Osteocyte (in vitro differentiated cells): Measurements from ENCODE around the gene SPSB1. TPM values are rescaled to one million over a fixed set of nuclear protein-coding genes. Genes with fewer than 3 reads are reported as not detected.

Source experiments
- DNase-seq: peaks from one replicate; pipeline ENCODE4 v3.0.0; 2021; ENCODE audit warnings: mixed read lengths; ENCODE audit not compliant: unreplicated experiment; ENCODE audit errors: extremely low spot score
- H3K27ac Mint-ChIP-seq: one replicate; pipeline ENCODE4 v1.8.0; 2021; ENCODE audit warnings: mild to moderate bottlenecking, mixed read lengths; ENCODE audit not compliant: unreplicated experiment
- H3K27me3 Mint-ChIP-seq: one replicate; pipeline ENCODE4 v1.8.0; 2021; ENCODE audit warnings: mixed read lengths; ENCODE audit not compliant: unreplicated experiment
- H3K36me3 Mint-ChIP-seq: one replicate; pipeline ENCODE4 v1.8.0; 2021; ENCODE audit warnings: mixed read lengths; ENCODE audit not compliant: unreplicated experiment
- H3K4me1 Mint-ChIP-seq: one replicate; pipeline ENCODE4 v1.8.0; 2021; ENCODE audit warnings: mixed read lengths; ENCODE audit not compliant: unreplicated experiment
- H3K4me3 Mint-ChIP-seq: one replicate; pipeline ENCODE4 v1.8.0; 2021; ENCODE audit warnings: mild to moderate bottlenecking, moderate library complexity, mixed read lengths; ENCODE audit not compliant: unreplicated experiment
- H3K9me3 Mint-ChIP-seq: one replicate; pipeline ENCODE4 v1.8.0; 2021; ENCODE audit warnings: mixed read lengths; ENCODE audit not compliant: unreplicated experiment
- total RNA-seq: library from RNA; stranded (reverse); gene quantifications from 2 replicates; pipeline ENCODE4 v1.2.1, GENCODE V29; 2021
- TF ChIP-seq, protein P1 (sequence below): fragments of 200-600 bp; sonication (generic); IDR thresholded peaks from 2 replicates; pipeline ENCODE4 v1.5.0; 2021; ENCODE audit warnings: antibody characterized with exemption, mild to moderate bottlenecking, moderate library complexity

Gene SPSB1
- total RNA-seq, 1 donor from 2014 or later: 52.8 TPM

DNA sequence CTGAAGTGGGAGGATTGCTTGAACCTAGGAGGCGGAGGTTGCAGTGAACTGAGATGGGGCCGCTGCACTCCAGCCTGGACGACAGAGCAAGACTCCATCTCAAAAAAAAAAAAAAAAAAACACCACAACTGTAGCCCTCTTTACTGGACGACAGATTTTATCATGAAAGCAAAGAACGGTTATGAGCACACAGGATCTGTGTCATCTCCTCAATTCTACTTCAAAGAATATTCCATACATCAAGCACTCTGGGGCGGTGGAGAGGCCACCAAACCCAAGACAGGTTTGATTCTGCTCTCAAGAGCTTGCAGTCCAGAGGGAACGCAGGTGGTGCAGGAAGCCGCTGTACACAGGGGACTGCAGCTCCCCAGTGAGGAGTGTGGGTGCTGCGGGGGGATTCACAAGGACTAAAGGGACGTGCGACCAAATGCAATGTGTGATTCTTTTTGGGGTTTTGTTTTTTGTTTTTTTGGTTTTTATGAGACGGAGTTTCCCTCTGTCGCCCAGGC lies 110.1 kb downstream of the SPSB1 start:
- H3K36me3 Mint-ChIP-seq: no peaks in the 10 kb centered on the region
- H3K4me3 Mint-ChIP-seq: no peak overlapping the region
- peak overlapping the region; percentile 90 for H3K27ac Mint-ChIP-seq
- no peak for DNase-seq
- no peaks in the 10 kb centered on the region for H3K9me3 Mint-ChIP-seq
- H3K4me1 Mint-ChIP-seq: peaks cover 65% of the 10 kb centered on the region
- TF ChIP-seq, protein P1, sequence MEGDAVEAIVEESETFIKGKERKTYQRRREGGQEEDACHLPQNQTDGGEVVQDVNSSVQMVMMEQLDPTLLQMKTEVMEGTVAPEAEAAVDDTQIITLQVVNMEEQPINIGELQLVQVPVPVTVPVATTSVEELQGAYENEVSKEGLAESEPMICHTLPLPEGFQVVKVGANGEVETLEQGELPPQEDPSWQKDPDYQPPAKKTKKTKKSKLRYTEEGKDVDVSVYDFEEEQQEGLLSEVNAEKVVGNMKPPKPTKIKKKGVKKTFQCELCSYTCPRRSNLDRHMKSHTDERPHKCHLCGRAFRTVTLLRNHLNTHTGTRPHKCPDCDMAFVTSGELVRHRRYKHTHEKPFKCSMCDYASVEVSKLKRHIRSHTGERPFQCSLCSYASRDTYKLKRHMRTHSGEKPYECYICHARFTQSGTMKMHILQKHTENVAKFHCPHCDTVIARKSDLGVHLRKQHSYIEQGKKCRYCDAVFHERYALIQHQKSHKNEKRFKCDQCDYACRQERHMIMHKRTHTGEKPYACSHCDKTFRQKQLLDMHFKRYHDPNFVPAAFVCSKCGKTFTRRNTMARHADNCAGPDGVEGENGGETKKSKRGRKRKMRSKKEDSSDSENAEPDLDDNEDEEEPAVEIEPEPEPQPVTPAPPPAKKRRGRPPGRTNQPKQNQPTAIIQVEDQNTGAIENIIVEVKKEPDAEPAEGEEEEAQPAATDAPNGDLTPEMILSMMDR: no peak
- H3K27me3 Mint-ChIP-seq: no peaks in the 10 kb centered on the region

DNA sequence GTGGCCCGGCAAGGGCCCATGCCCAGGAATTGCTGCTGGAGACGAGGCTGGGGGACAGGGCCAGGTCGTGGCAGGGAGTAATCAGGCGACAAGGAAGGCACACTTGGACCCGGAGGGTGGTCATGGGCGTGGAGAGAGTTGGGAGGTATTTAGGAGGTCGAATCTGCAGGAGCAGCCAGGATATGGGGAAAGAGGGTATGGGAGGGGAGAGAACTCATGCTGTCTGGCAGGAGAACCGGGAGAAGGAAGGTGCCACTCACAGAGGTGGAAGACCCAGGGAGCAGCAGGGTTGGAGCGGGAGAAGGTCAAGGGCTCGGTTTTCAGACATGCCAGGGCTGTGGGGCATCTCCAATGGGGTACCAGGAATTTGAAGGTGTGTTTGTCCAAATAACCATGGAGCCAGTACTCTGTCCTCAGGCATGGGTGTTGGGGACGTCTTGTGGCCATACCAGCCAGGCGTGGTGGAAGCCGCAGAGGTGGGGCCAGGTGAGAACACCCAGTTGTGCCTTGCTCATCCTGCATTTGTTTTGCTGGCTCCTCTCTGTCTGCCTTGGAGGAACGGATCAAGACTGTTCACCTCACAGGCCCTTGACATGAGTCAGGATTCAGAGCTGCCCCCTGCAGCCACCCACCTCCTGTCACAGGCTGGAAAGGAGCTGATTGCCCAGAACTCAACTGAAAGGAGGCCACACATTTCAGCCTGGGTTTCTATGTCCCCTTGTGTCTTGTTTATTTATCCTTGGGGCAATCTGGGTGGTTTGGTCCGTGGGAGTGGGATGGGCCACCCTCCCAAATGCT lies 111.6 kb downstream of the SPSB1 start:
- Mint-ChIP-seq H3K4me1 (peaks cover 55% of the 10 kb centered on the region), H3K36me3 (no peaks in the 10 kb centered on the region), H3K27ac (no peak overlapping the region), H3K27me3 (no peaks in the 10 kb centered on the region), H3K4me3 (no peak overlapping the region), H3K9me3 (no peaks in the 10 kb centered on the region)
- no peak for DNase-seq
- TF ChIP-seq, protein P1: no peak

DNA sequence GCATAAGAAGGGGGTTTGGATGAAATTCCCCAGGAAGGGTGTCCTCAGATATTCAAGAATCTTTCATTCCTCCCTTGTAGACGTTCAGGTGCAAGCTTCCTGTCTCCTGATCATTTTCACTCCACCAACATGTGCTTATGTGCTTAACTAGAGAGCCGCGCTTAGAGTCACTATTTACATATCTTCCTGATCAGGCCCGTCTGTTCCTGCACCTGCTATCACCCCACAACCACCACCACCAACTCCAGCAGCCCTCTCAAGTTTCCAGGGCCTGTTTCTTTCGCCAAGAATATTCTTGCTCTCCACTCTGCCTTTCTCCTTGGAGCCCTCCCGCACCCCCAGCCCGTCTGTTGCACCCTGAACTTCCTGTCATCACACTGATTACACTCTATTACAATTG lies 113.4 kb downstream of the SPSB1 start:
- no peak for DNase-seq
- Mint-ChIP-seq H3K4me1 (peaks cover 38% of the 10 kb centered on the region), H3K9me3 (no peaks in the 10 kb centered on the region), H3K27me3 (no peaks in the 10 kb centered on the region), H3K36me3 (no peaks in the 10 kb centered on the region), H3K27ac (no peak overlapping the region), H3K4me3 (no peak overlapping the region)
- TF ChIP-seq, protein P1: no peak

DNA sequence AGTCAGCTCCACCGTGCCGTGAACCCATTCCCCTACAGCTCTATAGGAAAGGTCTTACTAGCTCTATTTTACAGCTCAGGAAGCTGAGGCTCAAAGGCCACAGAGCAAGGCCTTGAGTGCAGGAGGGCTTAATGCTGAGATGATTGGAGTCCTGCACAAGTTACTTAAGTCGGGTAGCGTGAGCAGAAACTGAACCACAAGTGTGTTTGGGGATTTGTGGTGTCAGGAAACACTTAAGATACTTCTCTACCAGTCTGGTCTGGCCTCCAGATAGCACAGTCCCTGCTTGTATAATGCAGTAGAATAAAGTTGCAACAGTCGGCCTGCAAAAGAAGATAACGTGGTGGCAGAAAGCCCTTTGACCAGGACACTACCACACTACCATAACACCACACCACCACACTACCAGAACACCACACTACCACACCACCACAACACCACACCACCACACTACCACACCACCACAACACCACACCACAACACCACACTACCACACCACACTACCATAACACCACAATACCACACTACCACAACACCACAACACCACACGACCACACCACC lies 118.1 kb downstream of the SPSB1 start:
- Mint-ChIP-seq H3K4me1 (peaks cover 28% of the 10 kb centered on the region), H3K4me3 (no peak overlapping the region), H3K27ac (no peak overlapping the region), H3K9me3 (no peaks in the 10 kb centered on the region), H3K27me3 (no peaks in the 10 kb centered on the region), H3K36me3 (no peaks in the 10 kb centered on the region)
- no peak for DNase-seq
- TF ChIP-seq, protein P1: no peak
